WI38 (cell line): ENCODE results near the gene PDGFB.

Source experiments
- H3K4me3 ChIP-seq: 2 replicates; pipeline ENCODE4 v1.5.1; 2011; ENCODE audit warnings: low read depth, mild to moderate bottlenecking, control low read depth, low read length
- TF ChIP-seq, protein P1 (sequence below): IDR thresholded peaks from 2 replicates; pipeline ENCODE4 v1.5.1; 2012; ENCODE audit warnings: low read depth, mild to moderate bottlenecking, control low read depth, low read length

PDGFB gene

DNA sequence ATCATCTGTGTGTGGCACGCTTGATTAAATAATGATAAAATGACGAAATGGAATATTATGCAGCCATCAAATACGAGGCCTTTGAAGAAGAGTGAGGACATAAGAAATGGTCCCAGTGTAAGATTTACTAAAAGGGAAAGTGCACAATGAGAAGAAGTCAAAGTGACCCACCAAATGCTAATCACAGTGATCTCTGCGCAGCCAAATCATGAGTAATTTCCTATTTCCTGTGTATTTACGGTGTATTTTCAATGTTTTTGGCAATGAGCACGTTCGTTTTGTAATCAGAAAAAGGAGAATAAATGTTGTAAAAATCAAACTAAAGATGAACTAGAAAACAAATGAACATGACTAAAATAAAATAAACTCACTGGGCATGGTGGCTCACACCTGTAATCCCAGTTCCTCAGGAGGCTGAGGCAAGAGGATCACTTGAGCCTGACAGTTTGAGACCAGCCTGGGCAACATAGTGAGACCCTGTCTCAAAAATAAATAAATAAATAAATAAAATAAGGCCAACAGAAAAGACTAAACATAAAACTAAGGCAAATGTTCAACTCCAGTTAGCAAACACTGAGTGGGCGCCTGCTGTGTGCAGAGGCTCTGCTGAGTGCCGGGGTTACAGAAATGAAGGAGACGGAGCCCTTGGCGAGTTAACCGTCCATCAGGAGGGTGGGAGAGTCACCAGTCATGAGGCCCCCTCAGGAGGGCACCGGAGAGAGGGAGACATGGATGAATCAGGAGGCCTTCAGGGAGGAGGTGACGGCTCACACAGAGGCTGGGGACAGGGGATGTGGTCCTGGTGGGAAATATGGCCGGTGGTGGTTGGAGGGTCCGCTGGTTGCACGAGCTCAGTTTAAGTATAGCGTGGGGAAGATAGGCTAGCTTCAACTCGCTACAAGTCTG lies 66.3 kb downstream of the PDGFB start:
- TF ChIP-seq, protein P1, sequence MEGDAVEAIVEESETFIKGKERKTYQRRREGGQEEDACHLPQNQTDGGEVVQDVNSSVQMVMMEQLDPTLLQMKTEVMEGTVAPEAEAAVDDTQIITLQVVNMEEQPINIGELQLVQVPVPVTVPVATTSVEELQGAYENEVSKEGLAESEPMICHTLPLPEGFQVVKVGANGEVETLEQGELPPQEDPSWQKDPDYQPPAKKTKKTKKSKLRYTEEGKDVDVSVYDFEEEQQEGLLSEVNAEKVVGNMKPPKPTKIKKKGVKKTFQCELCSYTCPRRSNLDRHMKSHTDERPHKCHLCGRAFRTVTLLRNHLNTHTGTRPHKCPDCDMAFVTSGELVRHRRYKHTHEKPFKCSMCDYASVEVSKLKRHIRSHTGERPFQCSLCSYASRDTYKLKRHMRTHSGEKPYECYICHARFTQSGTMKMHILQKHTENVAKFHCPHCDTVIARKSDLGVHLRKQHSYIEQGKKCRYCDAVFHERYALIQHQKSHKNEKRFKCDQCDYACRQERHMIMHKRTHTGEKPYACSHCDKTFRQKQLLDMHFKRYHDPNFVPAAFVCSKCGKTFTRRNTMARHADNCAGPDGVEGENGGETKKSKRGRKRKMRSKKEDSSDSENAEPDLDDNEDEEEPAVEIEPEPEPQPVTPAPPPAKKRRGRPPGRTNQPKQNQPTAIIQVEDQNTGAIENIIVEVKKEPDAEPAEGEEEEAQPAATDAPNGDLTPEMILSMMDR: no peak
- H3K4me3 ChIP-seq: no peak overlapping the region

DNA sequence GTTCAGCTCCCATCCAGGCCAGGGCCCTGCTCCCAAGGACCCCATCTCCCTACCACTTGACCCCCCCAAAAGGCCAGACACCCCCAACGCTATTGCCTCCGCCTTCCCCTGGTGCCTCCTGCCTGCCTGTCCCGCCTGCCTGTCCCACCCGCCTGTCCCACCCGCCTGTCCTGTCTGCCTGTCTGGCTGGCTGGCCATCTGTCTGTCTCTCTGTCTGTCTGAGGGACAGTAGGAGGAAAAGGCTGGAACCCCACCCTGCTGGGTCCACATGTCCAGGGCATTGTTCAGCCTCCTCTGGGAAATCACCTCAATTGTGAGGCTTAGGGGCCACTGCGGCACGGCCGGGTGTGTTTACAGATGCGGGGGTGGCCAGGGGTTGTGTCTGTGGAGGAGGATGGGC lies 67.0 kb downstream of the PDGFB start:
- TF ChIP-seq, protein P1: no peak
- no peak overlapping the region for H3K4me3 ChIP-seq

GRCh38 chr22:39177456-39177775 lies 67.4 kb downstream of the PDGFB start:
- TF ChIP-seq, protein P1: no peak
- H3K4me3 ChIP-seq: no peak overlapping the region

- TF ChIP-seq, protein P1: no peak
- no peak overlapping the region for H3K4me3 ChIP-seq
Observed at GRCh38 chr22:39176714-39177455, 67.9 kb downstream of the PDGFB start.

- H3K4me3 ChIP-seq: no peak overlapping the region
- TF ChIP-seq, protein P1: no peak
Observed at GRCh38 chr22:39176143-39176713, 68.6 kb downstream of the PDGFB start.

DNA sequence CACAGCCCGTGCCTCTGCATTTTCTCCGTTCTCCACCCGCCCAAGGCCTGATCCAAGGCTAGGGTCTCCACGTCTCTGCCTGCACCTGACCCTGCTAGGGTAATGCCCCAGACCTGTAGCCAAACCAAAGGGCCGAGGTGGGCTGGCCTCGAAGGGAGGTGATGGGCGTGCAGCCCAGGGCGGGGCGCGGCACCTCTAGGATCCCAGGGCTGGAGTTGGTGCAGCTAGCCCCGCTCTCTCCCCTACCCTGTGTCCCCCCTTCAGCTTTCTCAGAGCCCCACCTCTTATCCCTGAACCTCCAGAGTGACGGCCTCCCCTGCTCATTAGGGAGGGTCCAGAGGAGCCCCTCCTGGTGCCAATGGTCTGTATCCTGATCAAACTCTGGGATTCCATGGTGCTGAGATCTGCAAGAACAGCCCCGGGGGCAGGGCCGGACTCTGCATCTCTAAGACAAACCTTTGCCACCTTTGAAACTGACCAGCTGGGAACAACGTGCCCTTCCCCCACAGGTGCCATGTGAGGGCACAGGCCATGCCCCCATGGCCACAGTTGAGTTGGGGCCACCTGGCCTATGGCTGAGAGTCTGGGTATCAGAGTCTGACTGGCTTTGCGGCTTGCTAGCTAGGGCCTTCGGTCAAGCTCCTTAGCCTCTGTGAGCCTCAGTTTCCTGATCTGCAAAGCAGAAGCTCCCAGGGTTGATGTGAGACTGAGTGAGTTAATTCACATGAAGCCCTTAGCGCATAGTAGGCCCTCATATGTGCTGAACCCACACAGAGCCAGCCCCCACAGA lies 69.2 kb downstream of the PDGFB start:
- TF ChIP-seq, protein P1: no peak

More for the DNA sequence above, 69.2 kb downstream of the PDGFB start:
- H3K4me3 ChIP-seq: no peak overlapping the region
